HG03066 (cell line): ENCODE measurements around the gene OR2F1.

Experiments
- ATAC-seq: cut with Tn5 transposase; IDR thresholded peaks from one replicate; pipeline ENCODE4 v1.9.1; 2021; ENCODE audit warnings: low read depth; ENCODE audit not compliant: unreplicated experiment

Gene OR2F1

GRCh38 chr7:143954544-143954943, at the start of gene OR2F1:
OR2F1 (plus strand) TSS chr7:143954844; CDS start chr7:143959971, 5,127 bp downstream.
- no peak for ATAC-seq

GRCh38 chr7:143905509-143905908, 49.1 kb upstream of the OR2F1 start:
- ATAC-seq: no peak

GRCh38 chr7:143906151-143906550, 48.5 kb upstream of the OR2F1 start:
- no peak for ATAC-seq

GRCh38 chr7:143906895-143907294, 47.7 kb upstream of the OR2F1 start:
- no peak for ATAC-seq

- ATAC-seq: no peak
These were observed 46.5 kb upstream of the OR2F1 start for GRCh38 chr7:143908120-143908519.

GRCh38 chr7:143909863-143910262, 44.8 kb upstream of the OR2F1 start:
- no peak for ATAC-seq

GRCh38 chr7:143910473-143911248, 44.0 kb upstream of the OR2F1 start:
- no peak for ATAC-seq

- no peak for ATAC-seq
These were observed 40.6 kb upstream of the OR2F1 start for GRCh38 chr7:143913945-143914615.

GRCh38 chr7:143914938-143915652, 39.5 kb upstream of the OR2F1 start:
- no peak for ATAC-seq

GRCh38 chr7:143924851-143925250, 29.8 kb upstream of the OR2F1 start:
- no peak for ATAC-seq

- ATAC-seq: no peak
These were observed 25.3 kb upstream of the OR2F1 start for GRCh38 chr7:143929224-143929920.

- no peak for ATAC-seq
These were observed 22.9 kb upstream of the OR2F1 start for GRCh38 chr7:143931739-143932138.

- ATAC-seq: no peak
These were observed 19.9 kb upstream of the OR2F1 start, which contains the start of gene OR2F2 for GRCh38 chr7:143934526-143935325. OR2F2 (plus strand) TSS chr7:143935233; CDS start chr7:143935233, 0 bp downstream.

- no peak for ATAC-seq
These were observed 18.3 kb upstream of the OR2F1 start for GRCh38 chr7:143936087-143937009.

- no peak for ATAC-seq
These were observed 16.0 kb upstream of the OR2F1 start for GRCh38 chr7:143938379-143939243.

- no peak for ATAC-seq
These were observed 9.2 kb upstream of the OR2F1 start for GRCh38 chr7:143945423-143945822.

- ATAC-seq: no peak
These were observed 7.5 kb upstream of the OR2F1 start for GRCh38 chr7:143947111-143947510.

GRCh38 chr7:143948733-143949132, 5.9 kb upstream of the OR2F1 start:
- no peak for ATAC-seq
